ENCODE data around the gene SULF2.

GRCh38 chr20:47642118-47642517 lies 143.2 kb downstream of the SULF2 start:
- TF ChIP-seq CTCF (conservative IDR thresholded peaks at IDR 0.05), result no peak
- TF ChIP-seq ZFX (IDR thresholded peaks at IDR 0.05), result no peak
